GM18526 (cell line): ENCODE results near the gene TGM4.

Experiments used
- POLR2A ChIP-seq: IDR thresholded peaks from 3 replicates; pipeline ENCODE4 v1.6.1; 2011; ENCODE audit not compliant: insufficient read length; ENCODE audit errors: extremely low read depth

Gene TGM4

DNA sequence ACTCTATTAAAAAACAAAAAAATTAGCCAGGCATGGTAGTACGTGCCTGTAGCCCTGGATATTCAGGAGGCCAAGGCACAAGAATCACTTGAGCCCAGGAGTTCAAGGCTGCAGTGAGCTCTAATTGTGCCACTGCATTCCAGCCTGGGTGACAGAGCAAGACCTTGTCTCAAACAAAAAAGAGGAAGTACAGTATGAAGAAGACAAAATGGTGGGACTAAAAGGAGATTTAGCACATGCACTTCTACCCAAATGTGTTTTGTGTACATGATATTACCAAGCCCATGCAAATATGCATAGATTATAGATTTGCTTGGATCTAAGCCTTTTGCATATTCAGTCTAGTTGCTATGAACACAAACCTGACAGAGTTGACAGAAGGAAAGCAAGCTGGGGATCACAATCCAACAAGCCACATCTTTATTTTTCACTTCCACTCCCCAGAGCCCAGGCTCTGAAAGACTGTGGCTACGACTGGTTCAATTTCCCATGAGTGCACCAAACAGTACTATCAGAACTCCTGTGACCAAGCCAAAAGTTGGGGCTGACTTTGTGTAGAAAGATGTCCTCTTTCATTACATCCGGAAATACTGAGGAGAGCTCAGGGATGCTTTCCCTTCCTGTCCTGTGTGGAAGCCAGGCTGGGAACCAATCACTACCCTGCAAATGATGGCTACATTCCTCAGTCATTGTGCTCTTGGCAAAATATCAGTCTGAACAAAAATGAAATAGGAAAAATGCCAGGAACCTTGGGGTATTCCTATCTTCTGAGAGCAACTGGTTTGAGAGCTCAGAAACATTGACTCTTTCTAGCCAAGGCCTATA, 49.4 kb downstream of the TGM4 start:
- no peak for TF ChIP-seq POLR2A

DNA sequence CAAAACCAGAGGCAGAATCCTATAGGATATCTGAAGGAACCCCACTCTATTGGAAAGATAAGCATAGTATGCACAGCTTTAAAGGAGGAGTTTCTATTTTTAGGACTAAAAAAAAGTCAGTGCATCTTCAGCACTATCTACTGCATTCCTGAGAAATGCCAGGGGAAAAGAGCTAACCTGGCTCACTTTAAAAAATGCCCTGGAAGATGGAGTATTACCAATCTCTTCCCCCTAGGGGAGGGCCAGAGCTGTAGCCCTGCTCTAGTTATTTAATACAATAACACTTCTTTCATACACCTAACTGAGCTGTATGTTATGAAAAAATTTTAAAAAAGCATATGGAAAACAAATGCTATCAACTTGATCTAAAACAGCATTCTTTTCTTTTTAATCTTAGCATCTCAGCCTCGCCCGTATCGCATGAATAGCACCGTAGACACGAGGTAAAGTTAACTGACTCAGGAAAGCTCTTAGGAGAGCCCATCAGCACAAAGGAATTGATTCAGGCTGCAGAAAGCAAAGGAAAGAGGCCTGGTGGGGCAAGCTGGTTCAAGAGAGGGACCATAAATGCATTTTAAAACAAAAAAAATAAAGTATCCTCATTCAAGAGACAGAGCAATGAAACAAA, 50.2 kb downstream of the TGM4 start:
- TF ChIP-seq POLR2A = no peak

DNA sequence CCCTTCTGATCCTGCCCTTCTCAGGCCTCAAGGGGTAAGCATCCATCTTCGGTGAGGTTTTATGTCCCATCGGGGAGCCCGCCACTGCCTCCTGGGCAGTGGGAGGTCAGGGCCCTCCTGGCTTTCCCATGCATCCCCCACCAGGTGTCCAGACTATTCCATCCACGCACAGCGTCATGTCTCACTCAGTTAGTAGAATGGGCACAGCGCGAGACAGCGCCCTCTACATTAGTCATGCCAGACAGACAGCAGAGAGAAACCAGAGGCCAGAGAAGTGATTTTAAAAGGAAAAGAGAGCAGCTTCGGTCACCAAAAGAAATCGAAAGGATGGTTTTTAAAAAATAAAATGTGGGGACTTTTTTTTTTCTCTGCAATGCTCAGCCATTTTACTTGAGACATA, 51.8 kb downstream of the TGM4 start:
- TF ChIP-seq POLR2A = no peak

DNA sequence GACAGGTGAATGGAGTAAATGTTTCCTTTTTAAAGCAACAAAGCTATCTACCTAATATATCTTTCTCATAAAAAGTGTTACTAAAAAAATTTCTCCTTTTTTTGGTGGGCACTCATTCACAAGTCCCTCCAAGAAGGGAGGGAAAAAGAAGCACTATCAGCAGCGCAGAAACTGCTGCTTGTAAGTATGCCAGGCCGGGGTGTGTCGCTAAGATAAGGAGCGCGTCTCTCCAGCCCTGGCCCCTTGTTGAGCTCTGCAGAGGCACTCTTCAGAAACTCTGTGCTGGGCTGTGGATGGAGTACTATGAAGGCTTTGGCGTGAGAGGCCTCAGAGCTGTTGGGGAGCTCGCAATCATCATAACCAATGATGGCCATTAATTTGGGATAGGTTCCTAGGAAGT, 52.5 kb downstream of the TGM4 start:
- no peak for TF ChIP-seq POLR2A

DNA sequence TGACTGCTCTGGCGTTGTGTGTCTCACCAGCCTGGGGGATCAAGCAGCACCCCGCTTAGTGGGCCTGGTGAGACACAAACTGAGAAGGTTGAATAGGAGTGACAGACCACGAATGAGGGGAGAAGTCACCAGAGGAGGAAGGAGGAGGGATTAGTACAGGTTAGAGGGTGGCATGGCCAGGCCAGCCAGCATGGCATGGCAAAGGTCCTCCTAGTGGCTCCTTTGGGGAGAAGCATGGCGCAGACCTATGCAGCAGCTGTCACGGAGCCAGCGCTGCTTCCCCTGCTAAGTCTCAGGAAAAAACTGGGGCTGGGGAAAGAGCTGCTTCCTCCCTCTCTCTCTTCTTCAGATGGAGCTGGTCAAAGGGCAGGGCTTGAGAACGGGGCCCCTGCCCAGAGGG, 53.0 kb downstream of the TGM4 start:
- TF ChIP-seq POLR2A = no peak

GRCh38 chr3:44929782-44930181, 55.4 kb downstream of the TGM4 start:
- no peak for TF ChIP-seq POLR2A

DNA sequence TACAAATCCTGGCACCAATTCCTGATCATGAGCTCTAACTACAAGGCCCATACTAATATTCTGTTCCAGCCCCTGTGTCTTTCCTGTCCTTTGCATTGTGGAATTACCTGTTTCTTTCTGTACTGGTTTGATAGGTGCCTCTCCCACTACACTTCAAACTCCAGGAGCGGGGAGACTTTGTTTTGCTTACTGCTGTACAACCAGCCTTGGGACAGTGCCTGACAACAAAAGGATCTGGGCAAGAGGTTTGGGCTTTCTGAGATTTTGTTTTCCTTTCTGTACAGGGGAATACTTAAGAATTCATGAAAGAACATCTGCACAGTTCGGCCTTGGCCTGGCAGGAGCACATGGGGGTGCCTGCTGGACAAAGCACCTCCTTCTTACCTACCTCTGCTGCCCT, 56.5 kb downstream of the TGM4 start:
- TF ChIP-seq POLR2A = no peak

DNA sequence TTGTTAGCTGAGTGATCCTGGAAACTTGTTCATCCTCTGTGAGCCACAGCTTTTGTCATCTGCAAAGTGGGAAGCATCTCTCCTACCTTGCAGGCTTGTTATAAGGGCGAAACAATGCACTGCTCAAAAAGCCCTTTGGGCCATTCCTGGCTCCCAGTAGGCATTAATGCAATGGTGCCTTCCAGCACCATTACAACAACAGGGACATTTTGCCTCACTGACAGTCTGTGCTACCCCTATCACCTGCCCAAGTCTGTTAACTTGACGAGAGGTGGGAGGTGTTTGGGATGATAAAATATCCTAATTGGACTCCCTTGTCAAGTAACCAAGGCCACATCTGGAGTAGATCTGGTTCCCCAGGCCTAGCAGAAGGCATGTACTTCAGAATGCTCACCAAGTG, 57.4 kb downstream of the TGM4 start:
- TF ChIP-seq POLR2A = no peak

- no peak for TF ChIP-seq POLR2A
These were observed 57.9 kb downstream of the TGM4 start for GRCh38 chr3:44932271-44932670.

GRCh38 chr3:44932986-44933944, 58.9 kb downstream of the TGM4 start:
- TF ChIP-seq POLR2A = no peak

- no peak for TF ChIP-seq POLR2A
These were observed 65.2 kb downstream of the TGM4 start for GRCh38 chr3:44939581-44940036.

- no peak for TF ChIP-seq POLR2A
These were observed 68.0 kb downstream of the TGM4 start for GRCh38 chr3:44942202-44942921.

- no peak for TF ChIP-seq POLR2A
These were observed 73.8 kb downstream of the TGM4 start for GRCh38 chr3:44948239-44948638.

DNA sequence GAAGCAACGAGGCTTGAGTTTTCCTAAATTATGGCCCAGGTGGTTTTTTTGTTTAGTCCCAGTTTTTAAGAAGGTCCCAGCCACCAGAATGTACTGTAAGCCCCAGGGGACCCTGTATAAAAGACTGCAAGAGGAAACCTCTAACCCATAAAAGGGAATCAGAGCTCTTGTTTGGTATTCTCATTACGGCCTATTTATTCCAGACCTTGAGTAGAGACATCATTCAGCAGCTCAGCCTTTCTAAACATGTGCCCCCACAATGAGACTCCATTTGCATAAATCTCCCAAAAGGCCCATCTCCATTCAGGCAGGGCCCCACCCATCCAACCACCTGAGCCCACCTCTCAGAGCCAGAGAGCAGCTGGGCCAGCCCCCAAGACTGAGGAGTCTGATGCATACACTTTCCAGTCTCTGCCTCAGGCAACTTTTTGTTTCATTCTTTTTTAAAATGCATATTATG, 75.9 kb downstream of the TGM4 start:
- no peak for TF ChIP-seq POLR2A

GRCh38 chr3:44952689-44953088, 78.3 kb downstream of the TGM4 start:
- TF ChIP-seq POLR2A = no peak
